COR-L47 (cell line): ENCODE measurements around the gene CPNE5.

ENCODE experiments used
- DNase-seq: peaks from one replicate; lab custom pipeline; 2025; lab: John Stamatoyannopoulos, UW

CPNE5 gene

DNA sequence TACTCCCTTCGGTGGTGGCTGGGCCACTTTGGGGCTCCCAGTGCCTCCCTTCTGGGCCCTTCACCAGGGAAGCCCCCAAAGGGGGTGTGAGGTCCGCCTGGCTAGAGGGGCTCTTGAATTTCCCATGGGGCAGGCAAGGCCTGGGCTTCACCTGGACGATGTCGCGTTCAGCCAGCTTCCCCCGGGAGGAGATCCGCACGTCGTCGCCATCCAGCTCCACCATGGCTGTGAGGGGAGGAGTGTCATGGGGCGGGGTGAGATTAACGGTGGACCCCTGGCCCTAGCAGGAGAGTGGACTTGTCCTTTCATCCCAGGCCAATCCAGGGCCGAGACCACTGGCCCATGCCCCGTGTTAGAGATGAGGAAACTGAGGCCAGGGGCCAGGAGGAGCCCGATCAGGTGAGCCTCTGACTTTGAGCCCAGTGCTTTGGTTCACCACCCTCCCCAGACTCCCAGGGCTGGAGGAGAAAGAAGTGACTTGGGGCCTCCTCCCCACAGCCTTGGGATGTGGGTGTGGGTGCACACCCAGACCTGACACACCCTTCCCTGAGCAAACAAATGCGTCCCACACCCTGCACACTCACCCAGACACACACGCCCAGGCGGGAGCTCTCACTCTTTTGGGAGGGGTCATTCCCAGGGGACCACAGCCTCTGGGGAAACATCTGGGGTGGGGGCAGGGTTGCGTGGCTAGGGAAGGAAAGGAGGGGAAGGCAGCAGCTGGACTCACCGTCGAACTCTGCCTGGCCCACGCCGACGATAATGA lies 95.5 kb downstream of the CPNE5 start:
- no peak for DNase-seq

DNA sequence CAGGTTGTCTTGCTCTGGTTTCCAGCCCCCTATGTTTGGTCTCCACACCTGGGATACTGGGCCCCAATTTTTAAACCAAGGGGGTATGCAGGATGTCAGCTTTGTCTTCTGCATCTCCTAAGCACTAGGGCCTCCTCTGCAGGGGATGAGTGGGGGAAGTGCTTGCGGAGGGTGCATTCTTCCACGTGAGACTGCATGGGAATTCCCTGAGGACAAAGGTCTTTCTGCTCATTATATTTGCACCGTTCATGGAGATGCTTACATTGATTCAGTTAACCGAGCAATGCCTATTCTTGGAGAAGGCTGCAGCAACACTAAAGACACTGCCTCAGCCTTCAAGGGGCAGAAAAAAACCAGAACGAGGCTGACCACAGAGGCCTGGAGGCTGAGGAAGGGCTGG lies 96.2 kb downstream of the CPNE5 start:
- DNase-seq: no peak

DNA sequence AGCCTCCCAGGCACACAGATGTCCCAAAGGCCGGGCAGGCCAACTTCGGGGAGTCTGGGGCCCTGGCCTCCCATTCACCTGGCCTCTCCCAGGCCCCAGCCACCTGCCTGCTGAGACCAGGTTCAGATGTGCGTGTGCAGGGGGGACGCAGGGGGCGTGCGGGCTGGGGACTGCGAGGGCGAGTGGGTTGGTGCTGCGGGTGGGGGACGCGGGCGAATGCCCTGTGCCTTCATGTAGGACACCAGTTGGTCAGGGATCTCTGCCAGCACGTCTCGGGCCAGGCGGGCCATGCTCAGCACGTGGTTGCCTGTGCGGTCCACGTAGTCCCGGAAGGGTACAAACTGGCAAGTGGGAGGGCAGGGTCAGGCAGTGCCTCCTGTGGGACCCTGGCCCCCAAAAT lies 97.1 kb downstream of the CPNE5 start:
- no peak for DNase-seq

DNA sequence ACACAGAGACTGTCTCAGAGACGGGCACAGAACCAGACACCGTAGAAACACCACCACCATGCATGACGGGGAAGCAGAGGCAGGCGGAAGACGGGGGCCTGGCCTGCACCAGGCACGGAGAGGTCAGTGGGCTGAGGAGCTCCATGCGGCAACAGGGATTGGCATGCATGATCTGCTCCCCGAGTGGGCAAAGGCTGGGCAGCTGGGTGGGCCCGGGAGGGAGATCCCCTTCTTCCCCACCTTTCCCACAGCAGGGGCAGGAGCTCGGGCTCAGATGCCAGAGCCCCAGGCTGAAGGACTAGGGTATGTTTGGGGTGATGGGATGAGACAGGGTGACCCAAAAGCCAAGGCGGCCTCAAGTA lies 98.4 kb downstream of the CPNE5 start:
- DNase-seq: no peak

GRCh38 chr6:36739947-36740817 lies 99.1 kb downstream of the CPNE5 start:
- no peak for DNase-seq

- no peak for DNase-seq
Observed at GRCh38 chr6:36738108-36738507, 101.1 kb downstream of the CPNE5 start.

GRCh38 chr6:36737043-36737785 lies 102.0 kb downstream of the CPNE5 start:
- DNase-seq: no peak

DNA sequence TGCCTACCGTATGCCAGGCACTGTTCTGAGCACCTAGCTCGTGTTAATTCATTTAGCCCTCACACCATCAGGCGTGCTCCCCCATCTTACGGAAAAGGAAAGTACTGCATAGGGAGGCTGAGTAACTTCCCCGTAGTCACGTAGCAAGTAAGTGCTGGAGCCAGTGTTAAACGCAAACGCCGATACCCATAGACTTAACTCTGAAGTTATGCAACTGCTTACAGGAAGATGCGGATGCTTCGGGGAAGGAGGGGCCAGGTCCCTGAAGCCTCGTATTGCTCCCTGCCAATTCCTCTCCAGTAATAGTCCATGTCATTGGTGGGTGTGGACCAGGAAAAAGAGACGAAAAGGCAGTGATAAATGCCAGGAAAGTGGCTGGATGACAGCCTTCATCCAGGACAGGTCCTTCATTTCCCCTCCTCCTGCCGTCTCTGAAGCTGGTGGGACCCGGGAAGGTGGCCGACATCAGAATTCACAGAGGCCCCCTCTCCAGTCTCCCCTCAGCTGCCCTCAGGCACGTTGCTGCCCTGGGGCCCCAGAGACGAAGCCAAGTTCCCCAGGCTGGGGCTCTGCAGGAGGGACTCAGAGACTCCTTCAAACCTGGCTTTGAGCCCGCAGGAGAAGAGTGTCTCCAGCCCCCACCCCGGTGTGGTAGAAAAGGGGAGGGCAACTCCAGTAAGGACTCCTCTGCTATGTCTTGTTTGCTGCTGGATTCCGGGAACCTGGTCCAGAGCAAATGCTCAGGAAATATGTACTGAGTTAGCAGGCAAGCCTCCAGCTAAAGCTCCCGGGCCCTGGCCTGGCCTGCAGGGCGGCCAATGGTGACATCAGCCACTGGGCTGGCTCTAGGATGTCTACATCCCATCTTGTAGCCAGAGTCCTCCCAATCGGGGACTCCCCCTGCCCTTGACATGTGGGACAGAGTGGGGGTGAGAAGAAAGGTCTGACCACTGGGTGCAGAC lies 103.9 kb downstream of the CPNE5 start:
- DNase-seq: no peak

GRCh38 chr6:36734486-36735060 lies 104.7 kb downstream of the CPNE5 start:
- DNase-seq: no peak

GRCh38 chr6:36733300-36733699 lies 105.9 kb downstream of the CPNE5 start:
- no peak for DNase-seq

GRCh38 chr6:36731622-36732310 lies 107.5 kb downstream of the CPNE5 start:
- no peak for DNase-seq

GRCh38 chr6:36730424-36731380 lies 108.5 kb downstream of the CPNE5 start:
- no peak for DNase-seq

- no peak for DNase-seq
Observed at GRCh38 chr6:36729161-36729524, 110.1 kb downstream of the CPNE5 start.

- no peak for DNase-seq
Observed at GRCh38 chr6:36728289-36729160, 110.7 kb downstream of the CPNE5 start.

- DNase-seq: no peak
Observed at GRCh38 chr6:36727505-36728021, 111.7 kb downstream of the CPNE5 start.

DNA sequence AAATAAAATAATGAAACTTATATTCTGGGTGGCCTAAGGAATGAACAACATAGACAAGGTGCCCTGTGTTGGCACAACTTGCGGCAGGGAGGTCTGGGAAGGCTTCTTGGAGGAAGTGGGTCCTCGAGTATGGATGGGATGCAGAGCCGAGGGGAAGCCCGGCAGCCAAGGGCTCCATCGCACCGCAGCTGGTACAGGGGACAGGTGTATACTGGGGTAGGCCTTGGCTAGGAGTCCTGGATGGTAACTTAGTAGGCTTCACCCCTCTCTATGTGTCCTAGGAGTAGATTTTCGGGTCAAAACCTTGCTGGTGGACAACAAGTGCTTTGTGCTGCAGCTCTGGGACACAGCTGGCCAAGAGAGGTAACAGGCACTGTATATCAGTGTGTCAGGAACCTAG lies 113.7 kb downstream of the CPNE5 start:
- DNase-seq: no peak

GRCh38 chr6:36724514-36725390 lies 114.5 kb downstream of the CPNE5 start:
- DNase-seq: peak; percentile 71
